NCI-H2196 treated with DMSO at 0.1 percent for 48 hours (cell line): Measurements from ENCODE around the gene HIF3A.
A peak's percentile ranks its signal among the peaks of the same experiment; 100 is the strongest.
"Not testable (repeated sequence)": the region's sequence is repeated elsewhere in the genome, so short reads cannot be mapped to it uniquely, and the experiment has no call there.

Source experiments
- DNase-seq: peaks from one replicate; lab custom pipeline; 2025; ENCODE audit not compliant: unreplicated experiment; lab: John Stamatoyannopoulos, UW

HIF3A gene

DNA sequence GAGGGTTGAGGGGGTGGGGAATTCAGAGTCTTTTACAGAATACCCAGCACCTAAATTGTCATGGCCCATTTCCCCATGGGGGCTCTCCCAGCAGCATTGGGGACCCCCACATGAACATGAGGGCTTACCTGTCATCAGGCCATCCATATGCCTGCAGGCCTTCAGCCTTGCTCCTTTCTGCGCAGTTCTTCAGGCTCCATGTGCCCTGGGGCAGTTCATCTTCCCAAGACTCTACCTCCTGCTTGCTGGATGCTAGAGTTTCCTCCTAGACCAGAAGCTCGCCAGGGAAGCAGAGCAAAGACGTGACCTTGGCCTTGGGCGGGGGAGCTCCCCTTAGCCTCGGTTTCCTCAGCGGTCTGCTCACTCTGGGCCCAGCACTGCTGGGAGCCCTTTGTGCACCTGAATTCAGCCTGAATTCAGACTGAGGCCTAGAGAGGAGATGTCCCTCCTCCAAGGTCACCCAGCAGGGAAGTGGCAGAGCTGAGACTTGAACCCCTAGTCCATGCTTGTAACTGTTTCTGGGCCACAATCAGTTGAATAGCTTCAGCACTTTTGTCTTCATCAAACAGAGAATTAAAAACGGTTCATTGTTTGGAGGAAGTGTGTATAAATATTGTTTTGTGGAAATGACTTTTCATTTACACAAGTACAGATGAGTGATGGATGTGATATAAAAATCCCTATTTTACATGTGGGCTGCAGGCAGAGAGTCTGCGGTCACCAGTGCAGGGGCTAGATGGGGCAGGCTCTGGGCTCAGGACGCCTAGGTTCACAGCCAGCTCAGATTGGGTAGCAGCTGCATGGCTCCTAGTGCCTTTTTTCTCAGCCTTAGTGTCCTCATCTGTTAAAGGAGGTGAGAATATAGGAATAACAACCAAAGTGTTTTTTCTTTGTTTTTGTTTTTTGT lies 59.6 kb downstream of the HIF3A start:
- DNase-seq = no peak

DNA sequence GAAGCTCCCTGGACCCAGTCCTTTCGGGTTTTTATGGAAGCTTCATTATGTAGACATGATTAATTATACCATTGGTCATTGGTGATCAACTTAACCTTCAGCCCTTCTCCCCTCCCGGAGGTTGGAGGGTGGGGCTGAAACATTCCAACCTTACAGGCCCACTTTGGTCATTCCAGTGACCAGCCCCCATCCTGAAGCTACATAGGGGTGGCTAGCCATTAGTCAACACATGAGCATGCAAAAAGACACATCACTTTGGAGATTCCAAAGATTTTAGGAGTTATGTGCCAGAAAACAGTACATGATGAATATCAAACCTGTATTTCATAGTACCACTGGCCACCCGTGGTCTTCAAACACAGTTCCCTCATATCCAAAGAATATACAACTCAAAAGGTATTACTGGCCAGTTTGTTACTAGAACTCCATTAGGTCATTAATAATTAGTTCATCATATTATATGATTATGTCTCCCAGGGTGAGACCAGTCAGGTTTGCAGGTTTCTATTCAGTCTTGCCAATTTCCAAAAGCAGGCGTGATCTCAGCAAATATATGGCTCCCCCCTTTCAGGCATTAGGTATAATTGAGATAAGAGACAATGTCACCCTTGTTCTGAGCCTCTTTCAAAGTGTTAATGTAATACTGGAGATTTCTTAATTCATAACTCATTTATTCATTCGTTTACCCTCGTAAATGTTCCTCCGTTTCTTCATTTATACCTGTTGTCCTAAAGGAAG lies 61.2 kb downstream of the HIF3A start:
- no peak for DNase-seq

DNA sequence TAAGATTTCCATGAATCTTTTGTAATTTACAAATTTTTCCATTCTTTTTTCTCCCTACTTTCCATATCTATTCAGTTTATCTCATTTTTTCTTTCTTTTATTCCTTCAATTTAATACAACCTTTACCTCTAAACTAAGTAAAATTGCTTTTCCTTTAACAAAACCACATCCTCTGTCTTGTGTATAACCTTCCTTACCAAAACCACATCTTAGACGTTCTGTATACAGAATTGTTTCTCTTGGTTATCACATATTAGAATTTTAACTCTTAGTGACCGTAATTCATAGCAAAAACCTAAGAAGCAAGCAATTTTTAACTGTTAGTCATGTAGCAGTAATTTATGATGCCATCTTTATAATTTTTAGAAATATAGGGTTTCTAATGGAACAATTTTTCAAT lies 65.1 kb downstream of the HIF3A start:
- no peak for DNase-seq

DNA sequence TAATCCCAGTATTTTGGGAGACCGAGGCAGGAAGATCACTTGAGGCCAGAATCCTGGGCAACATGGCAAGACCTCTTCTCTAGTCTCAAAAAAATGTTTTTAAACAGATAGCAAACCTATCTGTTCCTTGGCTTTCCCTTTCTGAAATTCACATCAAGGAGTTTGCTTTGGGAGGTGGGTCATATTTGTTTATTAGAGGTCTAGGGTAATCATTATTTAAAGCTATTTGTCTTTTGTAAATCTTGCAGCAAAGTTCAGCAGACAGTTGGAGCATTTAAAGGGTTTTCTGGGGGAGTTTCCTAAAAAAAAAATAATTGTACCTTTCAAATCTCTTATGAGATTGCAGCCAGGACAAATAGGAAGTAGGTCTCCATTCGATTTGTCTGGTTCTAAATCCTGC lies 67.5 kb downstream of the HIF3A start:
- no peak for DNase-seq

DNA sequence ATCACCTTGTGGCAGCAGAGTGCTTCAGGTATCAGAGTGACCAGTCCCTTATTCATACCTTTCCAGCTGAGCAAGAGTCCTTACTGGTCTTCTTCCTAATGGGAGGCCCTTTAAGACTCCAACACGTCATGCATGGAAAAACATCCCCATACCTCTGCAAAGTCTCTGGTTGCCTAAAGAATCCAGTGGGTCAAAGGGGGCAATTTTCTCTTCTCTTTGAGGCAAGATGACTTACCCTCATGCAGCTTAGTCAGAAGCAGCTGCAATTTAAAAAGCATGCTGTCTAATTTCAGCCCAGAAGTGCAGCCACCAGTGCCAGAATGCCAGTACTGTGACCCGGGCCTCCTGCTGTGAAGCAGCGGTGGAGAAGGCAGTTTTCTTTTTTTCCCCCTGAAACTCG lies 68.7 kb downstream of the HIF3A start:
- no peak for DNase-seq

DNA sequence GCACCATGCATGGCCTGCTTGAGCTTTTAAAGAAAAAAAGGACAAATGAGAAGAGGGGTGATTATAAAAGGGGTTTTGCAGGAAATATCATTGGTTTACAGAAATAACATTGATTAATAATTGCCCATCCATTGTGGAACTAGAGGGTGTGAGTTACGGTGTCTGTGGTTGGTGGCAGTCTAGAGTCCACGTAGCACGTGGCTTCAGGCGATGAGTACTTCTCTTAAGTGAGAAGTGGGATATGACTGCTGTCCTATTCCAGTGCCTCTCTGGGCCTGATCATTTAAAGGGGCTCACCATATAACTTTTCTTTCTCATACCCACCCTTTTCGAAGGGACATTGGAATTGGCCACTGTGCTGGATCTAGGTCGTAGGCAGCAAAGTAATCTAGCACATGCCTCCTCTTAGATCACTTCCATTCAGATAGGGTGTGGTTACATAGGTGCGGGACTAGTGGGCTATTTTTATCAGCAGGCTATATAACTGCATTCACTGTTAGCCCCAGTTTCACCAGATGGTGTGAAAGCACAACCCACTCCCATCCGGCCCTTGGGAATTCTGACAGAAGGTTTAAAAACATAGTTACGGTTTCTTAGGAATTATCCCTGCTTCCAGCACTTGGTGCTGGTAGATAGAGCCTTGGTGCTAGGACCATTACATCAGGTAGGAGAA lies 69.9 kb downstream of the HIF3A start:
- no peak for DNase-seq

DNA sequence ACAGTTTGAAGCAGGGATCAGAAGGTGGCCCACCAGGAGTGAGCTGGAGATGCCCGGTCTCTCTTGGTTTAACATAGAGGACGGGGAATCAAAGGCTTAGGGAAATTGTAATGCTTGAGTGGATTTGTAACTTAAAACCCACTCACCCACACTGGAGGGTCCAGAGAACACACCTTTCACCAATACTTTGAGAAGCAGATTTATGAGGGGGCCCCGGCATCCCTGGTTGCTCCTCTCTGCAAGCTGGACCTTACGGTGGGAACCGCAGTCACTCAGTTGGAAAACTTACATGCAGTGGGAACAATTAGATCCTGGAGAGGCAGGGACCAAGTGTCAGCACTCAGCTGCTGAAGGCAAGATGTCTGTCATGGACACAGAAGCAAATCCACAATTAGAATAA lies 70.6 kb downstream of the HIF3A start:
- DNase-seq = no peak

DNA sequence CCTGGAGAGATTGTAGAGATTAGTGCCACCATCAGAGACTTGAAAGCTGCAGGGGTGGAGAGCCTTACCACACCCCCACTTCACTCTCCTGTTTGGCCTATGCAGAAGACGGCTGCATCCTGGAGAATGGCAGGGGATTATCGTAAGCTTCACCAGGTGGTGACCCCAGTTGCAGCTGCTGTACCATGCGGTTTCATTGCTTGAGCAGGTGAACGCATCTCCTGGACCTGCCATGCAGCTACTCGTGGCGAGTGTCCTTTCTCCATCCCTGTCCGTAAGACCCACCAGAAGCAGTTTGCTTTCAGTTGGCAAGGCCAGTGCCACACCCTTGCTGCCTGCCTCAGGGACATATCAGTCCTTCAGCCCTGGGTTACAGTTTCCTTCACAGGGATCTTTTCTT lies 71.3 kb downstream of the HIF3A start:
- DNase-seq = no peak

DNA sequence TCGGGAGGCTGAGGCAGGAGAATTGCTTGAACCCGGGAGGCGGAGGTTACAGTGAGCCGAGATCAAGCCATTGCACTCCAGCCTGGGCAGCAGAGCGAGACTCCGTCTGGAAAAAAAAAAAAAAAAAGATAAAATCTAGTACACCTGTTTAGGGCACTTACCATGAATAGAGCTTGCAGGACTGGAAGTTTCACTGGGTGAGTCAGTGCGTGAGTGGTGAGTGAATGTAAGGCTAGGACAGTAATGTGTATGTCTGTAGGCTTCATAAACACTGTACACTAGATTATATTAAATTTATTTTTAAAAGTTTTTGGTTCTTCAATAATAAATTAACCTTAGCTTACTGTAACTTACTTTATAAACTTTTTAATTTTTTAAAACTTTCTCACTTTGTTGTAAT lies 73.0 kb downstream of the HIF3A start:
- no peak for DNase-seq

DNA sequence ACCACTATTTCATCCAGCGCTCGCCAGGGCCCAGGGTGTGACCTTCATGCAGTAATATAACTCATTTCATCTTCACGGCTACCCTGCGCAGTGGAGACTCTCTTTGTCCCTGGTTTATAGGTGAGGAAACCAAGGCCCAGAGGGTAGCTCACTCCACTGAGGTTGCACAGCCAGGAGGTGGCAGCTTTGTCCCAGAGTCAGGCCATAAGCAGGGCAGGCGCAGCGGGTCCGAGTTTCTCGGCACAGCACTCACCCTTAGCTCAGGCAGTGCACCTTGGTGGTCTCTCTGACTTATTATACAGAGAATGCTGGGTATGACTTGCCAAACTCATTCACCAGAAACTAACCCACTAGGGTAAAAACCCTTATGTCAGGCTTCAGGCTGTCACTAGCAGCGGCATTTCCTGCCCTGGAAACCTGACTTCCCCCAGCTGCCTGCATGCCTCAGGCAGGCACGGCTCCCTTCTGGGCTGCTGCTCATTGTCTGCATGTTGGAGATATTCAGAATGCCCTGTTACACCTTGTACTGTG lies 74.6 kb downstream of the HIF3A start:
- no peak for DNase-seq

DNA sequence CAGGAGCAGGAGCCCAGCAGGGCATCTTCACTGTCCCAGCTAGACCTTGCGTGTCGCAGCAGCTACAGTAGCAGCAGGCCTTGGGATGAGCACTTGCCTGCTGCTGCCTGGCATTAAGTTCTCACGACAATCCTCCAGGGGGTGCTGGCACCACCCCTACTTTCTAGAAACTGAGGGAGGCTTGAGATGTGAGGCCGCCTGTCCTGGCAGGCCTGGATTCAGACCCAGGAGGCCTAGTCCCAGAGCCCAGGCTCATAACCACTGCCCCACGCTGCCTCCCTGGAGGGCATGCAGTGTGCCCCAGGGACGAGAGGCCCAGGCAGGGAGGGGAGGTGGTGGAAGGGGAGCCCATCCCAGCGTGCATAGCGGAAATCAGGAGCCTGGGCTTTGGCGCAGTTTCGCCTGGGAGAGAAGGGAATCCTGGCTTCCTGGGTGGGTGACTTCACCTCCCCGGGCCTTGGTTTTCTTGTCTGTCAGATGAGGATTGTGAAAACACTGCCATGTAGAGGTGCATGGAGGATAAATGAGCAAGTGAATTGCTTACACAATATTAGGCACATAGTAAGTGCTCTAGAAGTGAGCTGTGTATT lies 76.2 kb downstream of the HIF3A start:
- no peak for DNase-seq

DNA sequence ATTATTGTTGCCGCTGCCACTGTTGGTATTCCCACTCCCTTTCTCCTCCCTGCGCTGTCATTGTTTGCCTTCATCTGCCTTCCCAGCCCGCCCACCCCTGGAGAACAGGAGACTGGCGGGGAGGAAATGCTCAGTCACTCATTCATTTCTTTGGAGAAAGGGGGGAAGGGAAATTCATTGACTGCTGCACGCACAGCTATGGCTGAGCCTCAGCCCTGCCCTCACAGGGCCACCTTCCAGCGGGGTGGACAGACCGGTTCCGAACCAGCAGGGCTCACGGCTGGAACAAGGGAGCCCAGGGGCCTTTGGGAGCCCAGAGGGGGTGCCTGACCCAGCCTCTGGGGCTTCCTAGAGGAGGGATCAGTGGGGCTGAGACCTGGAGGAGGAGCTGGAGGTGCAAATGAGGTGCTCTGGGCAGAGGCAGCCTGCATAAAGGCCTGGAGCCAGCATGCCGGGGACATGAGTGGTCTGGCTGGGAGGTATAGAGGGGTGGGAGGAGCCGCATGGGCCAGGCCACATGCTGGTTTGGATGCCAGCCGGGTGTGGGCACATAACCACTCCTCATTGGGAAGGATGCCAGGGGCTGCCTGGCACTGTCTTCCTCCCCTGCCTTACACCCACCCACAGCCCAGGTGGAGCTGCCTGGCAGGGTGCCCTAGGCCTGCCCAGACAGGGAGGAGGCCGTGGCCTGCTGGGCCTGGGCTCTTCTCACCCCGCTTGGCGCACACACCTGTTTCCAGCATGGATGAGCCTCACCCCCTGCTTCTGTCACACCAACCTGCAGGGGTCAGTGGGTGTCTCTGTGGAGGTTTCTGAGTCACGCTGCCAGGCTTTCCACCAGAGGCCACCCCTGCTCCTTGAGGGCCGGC lies 76.9 kb downstream of the HIF3A start:
- DNase-seq = peak; percentile 97

DNA sequence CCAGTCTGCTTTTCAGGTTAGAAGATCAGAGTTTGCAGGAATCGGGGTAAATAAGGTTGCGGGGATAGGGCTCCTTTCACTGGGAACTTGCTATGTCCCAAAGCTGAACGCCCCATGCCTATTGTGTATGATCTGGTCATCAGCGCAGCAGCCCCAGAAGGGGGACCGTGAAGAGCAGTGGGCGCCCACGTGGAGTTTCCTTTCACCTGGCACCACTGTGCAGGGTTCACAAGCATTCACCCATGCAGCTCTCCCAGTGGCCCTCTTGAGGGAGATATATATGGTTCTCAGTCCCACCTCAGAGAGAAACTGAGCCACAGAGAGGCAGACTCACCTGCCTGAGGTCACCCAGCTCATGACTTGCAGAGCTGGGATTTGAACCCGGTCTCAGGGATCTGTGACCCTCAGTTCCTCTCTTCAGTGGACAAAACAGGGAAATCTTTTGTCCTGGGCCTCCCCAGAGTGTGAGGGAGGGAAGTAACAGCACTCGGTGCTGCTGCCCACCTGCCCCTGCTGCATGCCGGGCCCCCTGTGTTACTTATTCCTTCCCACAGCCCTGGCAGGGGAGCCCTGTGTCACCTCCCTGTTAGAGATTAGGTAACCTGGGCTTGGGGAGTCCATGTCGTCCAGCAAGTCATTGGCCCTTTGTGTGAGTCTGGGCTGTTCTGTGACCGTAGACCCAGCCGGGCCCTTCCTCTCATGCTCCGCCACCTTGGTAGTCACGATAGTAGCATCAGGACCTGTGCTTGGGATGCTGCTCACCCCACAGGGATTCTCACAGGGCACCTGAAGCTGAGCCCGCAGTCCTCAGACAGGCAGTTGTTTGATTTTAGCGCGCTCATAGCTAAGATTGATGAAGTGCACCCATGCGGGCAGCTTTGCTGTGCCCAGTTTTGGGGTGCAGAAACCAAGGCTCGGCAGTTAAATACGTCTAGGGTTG lies 78.0 kb downstream of the HIF3A start:
- no peak for DNase-seq

DNA sequence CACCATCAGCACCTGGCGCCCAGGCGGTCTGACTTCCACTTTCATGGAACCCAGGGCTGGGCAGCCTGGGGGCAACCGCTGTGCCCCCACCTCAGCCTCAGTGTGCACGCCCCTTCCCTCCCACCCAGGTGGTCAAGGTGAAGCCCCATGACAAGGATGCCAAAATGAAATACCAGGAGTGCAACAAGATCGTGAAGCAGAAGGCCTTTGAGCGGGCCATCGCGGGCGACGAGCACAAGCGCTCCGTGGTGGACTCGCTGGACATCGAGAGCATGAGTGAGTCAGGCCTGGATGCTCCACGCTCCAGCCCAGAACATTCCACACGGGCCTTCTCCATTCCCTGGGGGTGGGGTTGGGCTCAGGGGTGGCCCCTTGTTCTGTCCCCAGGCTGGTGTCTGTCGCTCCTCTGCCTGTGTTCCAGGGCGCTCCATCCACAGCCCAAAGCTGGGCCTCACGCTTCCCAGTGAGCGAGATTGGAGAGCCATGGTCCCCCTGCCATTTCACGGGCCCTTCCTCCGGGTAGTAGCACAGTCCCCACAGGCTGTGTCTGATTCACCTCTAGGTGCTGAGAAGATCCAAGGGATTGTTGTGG lies 78.7 kb downstream of the HIF3A start:
- not testable (repeated sequence) for DNase-seq

DNA sequence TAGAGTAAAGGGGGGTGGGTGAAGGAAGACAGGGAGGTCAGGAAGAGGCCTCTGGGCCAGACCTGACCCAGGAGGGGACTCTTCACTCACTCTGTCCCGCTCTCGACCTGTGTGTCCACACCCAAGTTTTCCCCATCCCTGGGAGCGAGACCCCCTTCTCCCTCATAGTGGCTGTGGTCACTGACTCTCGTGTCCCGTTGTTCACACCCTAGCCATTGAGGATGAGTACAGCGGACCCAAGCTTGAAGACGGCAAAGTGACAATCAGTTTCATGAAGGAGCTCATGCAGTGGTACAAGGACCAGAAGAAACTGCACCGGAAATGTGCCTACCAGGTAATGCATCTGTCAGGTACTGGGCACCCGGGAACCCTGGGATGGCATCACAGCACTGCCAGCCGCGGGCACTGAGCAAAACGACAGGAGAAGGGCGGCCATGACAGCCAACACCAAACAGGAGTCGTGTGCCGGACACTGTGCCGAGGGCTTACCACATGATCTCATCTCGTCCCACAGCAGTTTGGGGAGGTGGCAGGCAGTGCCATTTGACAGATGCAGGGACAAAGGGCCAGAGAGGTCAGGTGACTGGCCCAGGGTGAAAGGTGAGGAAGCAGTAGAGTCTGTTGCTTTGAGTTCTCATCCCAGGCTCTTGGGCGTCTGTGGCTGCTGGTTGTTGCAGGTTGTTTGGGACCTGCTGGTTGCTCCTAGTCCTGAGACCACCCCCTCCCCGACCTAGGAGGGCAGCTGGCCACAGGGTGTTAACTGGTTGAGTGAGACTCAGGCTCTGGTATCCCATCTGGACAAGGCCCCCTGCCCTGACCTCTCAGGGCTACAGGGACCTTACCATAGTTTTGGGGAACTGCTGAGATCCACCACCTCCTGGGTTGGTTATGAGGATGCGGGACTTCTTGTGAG lies 79.7 kb downstream of the HIF3A start:
- DNase-seq = no peak

DNA sequence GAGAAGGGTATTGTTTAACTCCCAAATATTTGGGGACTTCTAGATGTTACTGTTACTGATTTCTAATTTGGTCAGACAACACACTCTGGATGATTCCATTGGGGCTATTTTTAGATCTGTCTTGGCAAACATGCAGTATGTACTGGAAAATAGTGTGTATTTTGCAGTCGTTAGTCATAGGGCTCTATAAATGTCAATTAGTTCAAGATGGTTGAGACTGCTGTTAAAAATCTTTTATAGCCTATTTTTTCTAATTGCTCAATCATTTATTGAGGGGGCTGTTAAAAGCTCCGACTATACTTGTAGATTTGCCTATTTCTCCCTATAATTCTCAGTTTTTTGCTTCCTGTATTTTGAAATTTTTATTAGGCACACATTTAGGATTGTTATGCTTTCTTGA lies 81.4 kb downstream of the HIF3A start:
- DNase-seq = no peak

DNA sequence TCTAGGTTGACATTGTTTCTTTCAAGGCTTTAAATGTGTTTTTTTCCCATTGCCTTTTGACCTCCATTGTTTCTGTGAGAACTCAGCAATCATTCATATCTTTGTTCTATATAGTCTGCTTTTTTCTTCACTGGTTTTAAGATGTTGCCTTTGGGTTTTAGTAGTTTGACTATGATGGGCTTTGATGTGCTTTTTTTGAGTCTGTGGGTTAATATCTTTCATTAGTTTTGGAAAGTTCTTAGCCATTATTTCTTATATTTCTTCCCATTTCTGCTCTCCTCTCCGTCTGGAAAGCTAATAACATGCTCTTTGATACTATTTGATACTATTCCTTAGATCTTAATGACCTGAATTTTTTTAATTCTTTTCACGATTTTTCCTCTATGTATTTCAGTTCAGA lies 83.8 kb downstream of the HIF3A start:
- no peak for DNase-seq

DNA sequence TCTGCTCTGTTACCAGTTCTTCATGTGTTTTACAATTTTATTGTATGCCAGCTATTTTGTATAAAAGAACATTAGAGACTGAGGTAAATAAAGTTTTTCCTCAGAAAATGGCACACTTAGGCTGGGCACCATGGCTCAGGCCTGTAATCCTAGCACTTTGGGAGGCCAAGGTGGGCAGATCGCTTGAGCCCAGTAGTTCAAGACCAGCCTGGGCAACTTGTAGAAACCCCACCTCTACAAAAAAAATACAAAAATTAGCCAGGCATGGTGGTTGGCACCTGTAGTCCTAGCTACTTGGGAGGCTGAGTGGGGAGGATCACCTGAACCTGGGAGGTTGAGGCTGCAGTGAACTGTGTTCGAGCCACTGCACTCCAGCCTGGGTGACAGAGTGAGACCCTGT lies 84.5 kb downstream of the HIF3A start:
- no peak for DNase-seq
